ENCODE data around the gene GHRHR.

The GHRHR gene

GRCh38 chr7:30987178-30987577 lies 23.4 kb downstream of the GHRHR start:
- no peak for DNase-seq

- DNase-seq = no peak
These were observed 24.2 kb downstream of the GHRHR start for GRCh38 chr7:30987936-30988335.

DNA sequence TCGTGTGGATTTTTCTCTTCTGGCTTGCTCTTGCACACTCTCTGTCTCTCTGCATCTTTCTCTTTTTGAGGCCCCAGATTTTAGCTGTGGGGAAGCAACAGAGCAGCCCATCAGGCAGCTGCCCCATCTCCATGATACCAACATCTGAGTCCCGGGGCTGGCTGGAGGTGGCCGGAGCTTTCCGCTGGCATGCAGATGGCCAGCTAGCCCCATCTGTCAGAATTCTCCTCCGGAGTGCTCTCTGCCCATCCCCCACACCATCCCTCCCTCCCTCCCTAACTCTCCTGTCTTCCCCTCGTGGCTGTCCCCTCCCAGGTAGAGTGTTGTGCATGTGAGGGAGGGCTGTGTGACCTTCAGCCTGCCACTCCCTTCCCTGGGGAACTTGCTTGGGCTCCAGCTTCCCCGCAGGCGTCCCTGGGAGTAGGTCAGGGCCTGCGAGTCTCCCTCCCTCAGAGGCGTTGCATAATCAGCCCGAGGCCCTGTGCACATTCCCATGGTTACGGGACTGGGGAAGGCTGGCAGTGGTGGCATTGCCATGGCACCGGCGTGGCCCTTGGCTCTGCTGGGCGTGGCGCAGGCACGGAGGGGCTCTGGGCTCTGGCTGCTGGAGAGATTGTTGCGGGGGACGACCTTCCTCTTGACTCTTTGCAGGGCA lies 24.7 kb downstream of the GHRHR start:
- no peak for DNase-seq

DNA sequence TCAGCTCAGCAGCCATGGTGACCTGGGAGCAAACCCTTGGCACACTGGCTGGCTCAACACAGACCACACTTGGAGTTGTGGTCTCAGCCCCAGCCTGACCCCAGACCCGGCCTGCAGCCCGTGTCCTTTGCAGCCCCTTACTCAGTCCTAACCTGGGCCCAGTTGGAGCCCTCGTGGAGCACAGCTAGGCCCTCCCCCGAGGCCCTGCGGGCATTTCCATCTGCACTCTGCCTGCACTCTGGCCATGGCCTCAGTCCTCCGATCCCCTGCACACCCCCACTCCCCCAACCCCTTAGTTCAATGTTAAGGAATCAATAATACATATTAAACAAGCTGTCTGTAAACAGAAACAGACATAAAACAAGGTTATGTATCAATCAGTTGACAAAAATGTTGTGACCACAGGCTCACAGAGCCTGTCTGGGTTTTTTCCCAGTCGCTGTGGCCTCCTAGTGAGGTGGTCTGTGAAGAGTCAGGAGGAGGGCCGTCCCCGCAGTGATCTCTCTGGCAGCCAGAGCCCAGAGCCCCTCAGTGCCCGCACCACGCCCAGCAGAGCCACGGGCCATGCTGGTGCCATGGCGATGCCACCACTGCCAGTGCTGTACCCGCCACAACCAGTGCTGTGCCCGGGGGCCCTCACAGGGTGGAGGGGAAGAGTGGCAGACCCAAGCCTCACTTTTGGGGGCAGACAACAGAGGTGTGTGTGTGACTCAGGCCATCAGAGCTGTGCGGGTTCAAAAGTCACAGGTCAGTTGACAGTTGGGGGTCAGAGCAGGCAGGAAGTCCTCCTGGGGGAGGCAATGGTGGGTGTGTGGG lies 25.5 kb downstream of the GHRHR start:
- DNase-seq = no peak

DNA sequence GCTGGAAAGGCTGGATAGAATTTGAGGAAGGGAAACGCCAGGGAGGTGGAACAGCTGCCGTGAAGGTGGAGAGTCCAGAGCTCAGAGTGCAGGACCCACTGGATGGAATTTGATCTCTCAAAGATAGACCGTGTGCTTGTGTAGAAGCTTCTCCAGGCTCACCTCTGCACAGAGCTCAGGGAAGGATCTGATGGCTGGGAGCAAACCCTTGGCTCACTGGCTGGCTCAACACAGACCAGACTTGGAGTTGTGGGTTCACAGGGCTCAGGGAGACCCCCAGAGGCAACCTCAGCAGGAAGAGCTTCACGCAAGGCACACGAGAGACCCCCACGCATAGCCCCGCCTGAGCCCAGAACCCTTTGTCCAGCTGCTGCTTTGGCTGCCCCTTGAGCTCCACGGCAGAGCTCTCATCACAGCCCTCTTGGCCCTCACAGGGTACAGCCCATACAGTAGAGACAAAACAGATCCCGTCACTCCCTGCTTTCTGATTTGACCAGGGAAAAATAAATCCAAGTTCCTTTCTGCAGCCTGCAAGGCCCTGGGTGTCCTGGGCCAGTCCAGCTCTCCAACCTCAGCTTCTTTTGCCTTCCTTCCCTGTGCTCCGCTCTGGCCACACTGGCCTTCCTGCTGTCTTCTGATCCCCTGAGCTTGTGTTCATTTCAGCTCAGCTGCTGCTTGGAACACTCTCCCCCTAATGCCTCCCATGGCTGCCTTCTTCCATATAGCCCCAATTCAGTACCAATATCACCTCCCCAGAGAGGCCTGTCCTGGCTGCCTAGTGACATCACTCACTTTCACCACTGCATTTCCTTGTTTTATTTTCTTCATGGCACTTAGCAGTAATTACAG lies 26.3 kb downstream of the GHRHR start:
- no peak for DNase-seq

GRCh38 chr7:30990673-30991170 lies 27.0 kb downstream of the GHRHR start:
- no peak for DNase-seq

- no peak for DNase-seq
These were observed 28.7 kb downstream of the GHRHR start for GRCh38 chr7:30992414-30992813.

GRCh38 chr7:30994206-30995100 lies 30.7 kb downstream of the GHRHR start:
- no peak for DNase-seq

DNA sequence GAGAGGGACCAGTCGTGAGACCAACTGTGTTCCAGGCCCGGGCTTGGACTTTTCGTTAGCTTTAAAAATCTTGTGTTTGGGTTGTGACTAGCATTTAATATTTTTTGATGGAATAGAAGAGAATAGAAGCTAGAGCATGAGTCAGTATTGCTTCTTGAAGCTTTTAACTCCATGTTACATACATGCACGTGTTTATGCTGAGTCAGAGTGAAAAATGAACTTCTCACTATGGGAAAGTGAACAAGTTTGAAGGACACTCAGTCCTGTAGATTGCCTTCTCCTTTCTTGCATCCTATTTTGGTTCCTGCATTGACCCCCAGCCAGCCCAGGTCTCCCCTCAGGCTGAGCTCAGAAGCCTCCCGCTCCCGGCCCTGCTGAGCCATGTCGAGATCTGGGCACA lies 31.8 kb downstream of the GHRHR start:
- no peak for DNase-seq

GRCh38 chr7:30996256-30996655 lies 32.5 kb downstream of the GHRHR start:
- DNase-seq = no peak

GRCh38 chr7:30996883-30997282 lies 33.1 kb downstream of the GHRHR start:
- no peak for DNase-seq

- no peak for DNase-seq
These were observed 33.6 kb downstream of the GHRHR start for GRCh38 chr7:30997316-30997715.

GRCh38 chr7:30998180-30998579 lies 34.4 kb downstream of the GHRHR start:
- no peak for DNase-seq

DNA sequence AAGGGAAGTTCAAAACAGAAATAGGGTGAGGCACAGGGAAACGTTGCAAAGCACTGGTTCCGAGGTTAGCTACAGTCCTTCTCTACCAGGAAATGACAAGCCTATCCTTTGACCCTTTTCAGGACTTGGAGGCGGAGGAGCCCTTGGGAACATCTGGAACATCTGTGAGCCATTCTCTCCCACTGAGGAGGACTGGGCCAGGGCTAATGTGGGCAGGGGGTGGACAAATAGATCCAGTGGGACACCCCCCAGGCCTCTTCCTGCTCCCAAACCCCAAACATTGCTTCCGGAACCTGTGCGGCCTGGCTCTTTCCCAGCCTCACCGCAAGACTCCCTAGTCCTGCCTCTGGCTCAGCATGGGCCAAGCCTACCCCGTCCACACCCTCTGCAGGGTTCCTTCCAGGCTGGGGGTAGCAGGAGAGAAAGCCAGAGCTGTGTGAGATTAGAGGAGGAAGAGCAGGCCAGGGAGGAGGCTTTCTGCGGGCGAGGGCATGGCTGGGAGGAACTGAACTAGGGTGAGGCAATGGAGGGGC lies 36.5 kb downstream of the GHRHR start:
- DNase-seq = no peak

DNA sequence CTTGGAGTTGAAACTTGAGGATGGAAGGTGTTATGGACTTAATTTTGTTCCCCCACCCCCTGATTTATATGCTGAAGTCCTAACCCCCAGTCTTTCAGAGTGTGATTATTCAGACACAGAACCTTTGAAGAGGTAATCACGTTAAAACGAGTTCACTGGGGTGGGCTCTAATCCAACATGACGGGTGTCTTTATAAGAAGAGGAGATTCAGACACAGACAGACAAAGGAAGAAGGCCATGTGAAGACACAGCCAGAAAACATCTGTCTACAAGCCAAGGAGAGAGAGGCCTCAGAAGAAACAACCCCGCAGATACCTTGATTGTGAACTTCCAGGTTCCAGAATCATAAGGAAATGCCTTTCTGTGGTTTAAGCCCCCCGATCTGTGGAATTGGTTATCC lies 37.0 kb downstream of the GHRHR start:
- DNase-seq = no peak

DNA sequence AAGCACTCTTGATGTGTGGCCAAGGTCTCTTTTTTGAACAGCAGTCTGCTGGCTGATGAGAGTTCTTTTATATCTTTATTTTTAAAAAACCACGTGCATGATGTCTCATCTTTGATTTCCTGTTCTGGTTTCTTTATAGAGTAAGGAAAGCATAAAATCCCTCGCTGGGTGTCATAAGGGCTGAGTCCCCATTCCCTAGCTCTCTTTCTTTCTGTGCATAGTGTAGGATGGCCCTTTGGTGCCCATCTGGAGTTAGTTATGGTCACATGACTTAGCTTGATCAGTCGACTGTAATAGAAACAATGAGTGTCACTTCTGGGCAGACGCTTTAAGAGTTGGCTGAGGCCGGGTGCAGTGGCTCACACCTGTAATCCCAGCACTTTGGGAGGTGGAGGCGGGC lies 38.5 kb downstream of the GHRHR start:
- DNase-seq = no peak

DNA sequence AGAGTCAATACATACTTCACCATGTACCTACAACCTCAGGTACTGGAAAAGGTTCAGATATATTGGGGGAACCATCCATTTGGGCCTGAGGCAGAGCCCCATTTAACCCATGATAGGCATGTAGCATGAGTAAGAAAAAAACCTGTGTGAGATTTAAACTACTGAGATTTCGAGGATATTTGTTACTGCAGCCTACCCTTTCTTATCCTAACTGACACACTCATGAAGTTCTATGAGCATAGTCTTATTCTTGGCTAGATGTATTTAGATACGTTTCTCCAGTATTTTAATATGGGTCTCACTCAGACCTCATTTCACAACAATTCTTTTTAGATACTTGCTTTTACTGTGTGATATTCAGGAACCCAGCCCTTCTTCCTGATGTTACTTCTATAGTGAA lies 39.3 kb downstream of the GHRHR start:
- DNase-seq = no peak

- no peak for DNase-seq
These were observed 40.0 kb downstream of the GHRHR start for GRCh38 chr7:31003721-31004120.

GRCh38 chr7:31004393-31004792 lies 40.6 kb downstream of the GHRHR start:
- DNase-seq = no peak

DNA sequence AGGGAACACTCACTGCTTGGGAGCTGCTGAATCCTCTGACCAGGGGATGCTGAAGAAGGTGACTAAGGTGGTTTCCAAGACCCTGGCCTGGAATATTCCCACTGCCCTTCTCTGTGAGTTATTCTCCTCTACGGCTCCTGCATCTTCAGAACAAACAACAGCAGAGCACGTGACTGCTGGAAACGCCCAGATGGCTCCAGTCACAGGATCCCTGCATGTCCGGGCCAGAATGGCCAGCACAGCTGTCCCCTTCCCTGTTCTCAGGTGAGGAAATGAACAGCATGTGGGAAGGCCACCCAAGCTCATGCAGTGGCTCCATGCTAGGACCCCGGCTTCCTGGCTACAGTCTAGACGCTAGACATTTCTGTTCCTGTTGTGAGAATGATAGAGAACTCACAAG lies 43.1 kb downstream of the GHRHR start:
- no peak for DNase-seq

GRCh38 chr7:31007634-31008033 lies 43.9 kb downstream of the GHRHR start:
- no peak for DNase-seq

- no peak for DNase-seq
These were observed 51.1 kb downstream of the GHRHR start for GRCh38 chr7:31014826-31015225.

All from central memory CD4-positive, alpha-beta T cell (primary cell).